NCI-H526 treated with DMSO at 0.1 percent for 48 hours (cell line): ENCODE results near the gene KCNIP4.

Experiments used
- DNase-seq: peaks from one replicate; lab custom pipeline; 2025; lab: John Stamatoyannopoulos, UW

The KCNIP4 gene

DNA sequence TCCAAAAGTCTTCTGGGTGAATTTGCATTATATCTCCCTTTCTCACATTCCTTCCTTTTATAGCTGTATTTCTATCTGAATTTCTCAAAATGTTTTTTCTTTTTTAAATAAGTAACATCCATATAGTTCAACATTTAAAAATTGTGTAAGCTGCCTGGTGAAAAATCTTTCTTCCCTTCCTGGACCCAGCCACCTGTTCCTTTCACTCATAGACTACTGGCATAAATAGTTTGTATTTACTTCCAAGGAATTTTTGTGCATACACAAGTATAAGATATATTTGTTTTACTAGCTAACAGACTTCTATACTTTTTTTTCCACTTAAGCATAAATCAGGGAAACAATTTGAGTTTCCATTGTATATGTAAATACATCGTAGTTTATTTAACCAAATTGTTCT, 1212.6 kb downstream of the KCNIP4 start:
- no peak for DNase-seq

DNA sequence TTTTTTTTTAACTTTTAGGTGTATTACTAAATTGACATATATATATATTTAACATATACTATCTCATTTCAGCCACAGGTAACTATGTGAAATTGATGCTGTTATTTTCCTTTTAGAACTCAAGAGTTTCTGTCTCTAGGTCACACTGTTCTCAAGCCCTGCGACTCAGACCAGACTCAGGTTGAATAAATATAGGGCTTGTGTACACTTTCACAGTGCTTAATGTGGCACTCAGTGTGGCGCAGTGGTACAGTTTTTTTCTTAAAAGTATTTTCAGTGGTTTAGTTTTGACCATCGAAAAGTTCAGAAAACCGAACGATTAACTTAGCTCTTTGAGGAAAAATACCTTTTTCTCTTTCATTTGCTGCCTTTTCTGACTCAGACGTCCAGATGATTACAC, 1223.7 kb downstream of the KCNIP4 start:
- no peak for DNase-seq

DNA sequence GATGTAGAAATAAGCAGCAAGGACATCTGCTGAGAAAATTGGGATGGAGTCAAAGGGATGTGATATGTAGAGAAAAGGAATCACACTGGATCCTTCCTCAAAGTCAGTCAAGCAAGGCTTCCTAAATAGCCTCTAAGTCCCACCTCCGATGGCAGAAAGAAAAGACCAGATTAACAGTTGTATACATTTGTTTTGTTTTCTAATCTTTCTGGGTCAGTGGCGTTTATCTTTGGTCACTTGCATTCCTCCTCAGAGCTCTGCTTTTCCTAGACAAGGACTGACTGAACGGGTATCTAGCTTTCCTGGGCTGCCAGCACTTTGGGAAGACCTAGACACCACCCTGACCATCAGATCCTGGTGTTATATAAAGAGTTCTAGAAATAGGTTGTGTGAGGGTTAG, 1225.1 kb downstream of the KCNIP4 start:
- DNase-seq = no peak

DNA sequence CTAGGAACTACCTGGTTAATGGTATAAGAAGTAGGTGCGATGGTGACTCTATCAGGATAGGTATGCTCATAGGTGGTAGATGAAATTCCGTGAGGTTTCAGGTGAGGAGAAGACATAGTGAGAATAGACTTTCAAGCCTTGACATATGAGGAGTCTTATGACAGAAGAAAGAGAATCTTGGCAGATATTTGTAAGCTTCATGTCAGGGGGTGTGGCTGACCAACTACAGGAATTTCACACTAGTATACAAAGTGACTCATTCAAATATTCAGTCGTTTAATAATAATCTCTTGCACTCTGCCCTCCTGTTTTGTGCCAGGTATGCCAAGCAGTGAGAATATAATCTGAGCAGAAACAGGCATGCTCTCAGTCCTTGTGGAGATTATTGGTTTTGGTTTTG, 1225.6 kb downstream of the KCNIP4 start:
- no peak for DNase-seq

DNA sequence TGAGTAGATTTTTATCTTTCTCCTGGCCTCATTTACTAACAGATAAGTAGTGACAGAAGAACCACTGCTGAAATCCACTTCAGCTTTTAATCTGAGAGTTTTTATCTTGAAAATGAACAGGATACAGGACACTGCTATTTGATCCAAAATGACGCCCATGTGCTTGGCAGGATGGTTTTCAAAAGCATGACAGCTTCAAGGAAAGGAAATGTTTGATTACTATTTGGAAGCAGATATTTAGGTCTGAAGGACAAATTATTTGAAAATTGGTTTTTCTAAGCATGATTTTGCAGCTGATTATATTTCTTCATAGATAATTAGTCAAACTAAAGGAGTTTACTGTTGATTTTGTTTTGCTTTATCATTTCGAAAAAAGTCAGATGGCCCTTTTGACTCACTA, 1237.2 kb downstream of the KCNIP4 start:
- no peak for DNase-seq

DNA sequence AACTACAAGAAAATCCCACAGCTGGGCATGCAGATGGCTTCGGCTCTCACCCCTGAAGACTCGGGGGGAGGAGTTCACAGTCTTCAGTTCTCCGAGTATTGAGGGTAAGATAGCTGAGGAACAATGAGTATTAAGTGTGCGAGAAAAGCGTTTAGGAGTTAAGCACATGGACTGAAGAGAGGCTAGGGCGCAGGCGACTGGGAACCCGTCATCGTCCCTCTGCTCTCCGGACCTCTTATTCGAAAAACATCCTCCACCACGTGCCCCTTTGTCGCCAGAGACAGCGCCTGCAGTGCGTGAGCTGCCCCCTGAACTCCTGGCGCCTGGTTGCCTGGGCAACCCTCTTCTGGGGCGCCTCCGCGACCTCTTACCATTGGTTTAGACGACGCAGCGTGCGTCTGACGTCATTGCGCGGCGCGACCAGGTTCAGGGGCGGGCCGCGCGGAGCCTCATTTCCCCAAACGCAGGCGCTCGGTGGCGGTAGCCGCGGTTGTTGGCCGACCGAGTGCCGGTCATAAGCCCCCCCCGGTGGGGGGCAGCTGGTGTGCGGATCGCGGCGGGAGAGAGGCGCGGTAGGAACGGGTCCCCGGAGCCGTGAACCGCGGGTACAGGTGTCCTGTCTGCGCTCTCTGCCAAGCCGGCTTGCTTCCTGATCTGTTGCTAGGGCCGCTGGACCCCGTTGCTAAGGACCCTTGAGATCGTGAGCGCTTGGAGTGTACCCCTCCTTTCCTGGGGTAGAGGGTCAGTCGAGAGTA, 1248.4 kb downstream of the KCNIP4 start, which contains the start of gene PACRGL:
Gene PACRGL, plus strand, starts transcription at position 452 of the 755 bp plus-strand sequence. CDS start 4,024 bp downstream, outside the sequence.
- DNase-seq = peak; percentile 93

DNA sequence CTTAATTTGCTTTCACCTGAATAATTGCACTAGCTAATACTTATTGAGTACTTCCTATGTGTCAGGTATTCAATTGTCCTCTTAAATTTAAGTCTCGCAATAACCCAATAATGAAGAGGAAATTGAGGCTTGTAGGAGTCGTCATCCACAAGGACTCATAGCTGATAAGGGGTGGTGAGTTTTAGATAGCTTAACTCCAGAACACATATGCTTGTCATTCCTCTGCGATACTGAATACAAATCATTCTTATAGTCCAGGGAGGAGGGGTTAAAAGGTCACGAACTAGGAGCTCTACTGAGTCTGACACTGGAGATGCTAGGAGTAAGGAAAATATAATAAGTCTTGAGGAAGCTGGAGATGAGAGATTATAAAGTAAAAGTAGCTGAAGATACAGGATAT, 1249.8 kb downstream of the KCNIP4 start:
- DNase-seq = no peak

DNA sequence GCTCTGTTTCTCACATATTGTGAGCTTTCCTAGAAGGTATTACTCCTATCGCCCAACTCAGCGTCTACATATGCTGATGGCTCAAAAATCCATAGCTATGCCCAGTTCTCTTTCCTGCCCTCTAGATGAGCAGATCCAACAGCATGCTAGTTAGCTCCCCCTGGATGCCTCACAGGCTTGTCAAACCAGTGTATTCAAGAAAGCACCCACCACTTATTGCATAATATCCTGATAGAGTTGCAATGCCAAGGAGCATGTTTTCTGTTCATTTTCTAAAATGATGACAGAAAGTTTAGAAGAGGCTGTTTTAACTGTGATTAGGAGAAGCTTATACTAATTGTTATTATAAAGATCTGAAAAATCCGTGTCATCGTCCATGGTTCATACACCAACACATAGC, 1250.2 kb downstream of the KCNIP4 start:
- DNase-seq = no peak

DNA sequence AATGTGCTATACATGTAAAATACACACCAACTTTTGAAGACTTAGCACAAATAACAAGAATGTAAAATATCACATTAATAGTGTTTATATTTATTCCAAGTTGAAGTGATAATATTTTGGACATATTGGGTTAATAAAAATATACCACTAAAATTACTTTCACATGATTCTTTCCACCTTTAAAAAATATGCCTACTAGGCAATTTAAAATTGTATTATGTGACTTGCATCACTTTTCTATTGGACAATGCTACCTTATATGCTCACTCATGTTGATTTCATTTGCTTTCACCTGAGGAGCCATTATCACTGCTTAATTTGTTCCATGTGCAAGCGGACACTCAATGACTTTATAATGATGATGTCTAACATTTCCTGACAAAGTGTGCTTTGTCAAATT, 1251.8 kb downstream of the KCNIP4 start:
- DNase-seq = no peak

DNA sequence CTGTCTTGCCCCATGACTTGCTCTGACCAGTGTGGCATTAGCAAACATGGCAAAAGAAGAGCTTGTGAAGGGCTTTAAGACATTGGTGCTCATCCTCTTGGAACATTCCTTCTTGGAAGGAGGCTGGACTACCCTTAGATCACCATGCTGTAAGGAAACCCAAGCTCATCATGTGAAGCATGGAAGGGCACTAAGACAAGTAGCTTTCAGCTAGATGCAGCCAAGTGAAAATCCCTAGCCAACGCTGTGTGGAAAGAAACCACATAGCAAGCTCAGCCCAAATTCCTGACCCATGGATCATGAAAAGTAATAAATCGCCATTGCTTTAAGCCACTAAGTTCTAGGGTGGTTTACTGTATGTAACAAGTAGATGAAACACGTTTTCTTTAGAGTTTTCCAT, 1260.7 kb downstream of the KCNIP4 start:
- no peak for DNase-seq

DNA sequence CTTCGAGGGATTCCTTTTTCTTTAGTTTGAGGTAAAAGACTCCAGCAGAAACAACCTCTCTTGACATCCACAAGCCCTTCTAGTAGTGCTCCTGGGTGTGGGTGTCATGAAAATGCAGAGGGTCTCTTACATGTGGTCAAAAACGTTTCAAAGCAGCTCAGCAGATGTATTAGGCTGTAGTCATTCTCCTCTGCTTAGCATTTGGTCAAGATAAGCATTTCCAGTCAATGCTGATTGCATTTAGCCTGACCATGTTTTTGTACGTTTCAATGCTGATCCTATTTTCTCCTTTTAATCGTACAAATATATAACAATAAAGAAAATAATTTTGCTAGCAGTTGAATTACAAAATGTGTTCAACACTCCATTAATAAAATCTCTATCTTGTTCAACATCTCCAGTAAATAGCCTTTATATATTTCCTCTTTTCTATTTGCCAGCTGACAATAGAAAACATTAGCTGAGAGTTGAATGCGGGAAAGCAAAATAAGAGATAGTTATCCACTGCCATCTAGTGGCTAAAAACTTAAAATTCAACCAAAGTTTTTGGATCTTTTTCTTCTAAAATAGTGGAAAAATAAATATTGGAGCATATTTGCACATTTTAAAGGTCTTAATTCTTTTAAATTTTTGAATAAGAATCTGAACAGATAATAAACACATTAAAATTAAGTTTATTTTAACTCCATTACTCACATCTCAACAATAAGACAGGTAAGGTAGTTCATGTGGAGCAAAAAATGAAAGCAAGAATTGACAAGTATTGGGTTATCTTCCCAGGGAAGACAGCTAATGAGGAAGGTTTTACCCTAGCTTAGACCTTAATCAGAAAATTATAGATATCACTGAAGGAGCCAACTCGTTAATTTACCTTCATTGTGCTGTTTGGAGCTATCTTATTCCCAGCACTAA, 1263.5 kb downstream of the KCNIP4 start:
- DNase-seq = peak; percentile 6

DNA sequence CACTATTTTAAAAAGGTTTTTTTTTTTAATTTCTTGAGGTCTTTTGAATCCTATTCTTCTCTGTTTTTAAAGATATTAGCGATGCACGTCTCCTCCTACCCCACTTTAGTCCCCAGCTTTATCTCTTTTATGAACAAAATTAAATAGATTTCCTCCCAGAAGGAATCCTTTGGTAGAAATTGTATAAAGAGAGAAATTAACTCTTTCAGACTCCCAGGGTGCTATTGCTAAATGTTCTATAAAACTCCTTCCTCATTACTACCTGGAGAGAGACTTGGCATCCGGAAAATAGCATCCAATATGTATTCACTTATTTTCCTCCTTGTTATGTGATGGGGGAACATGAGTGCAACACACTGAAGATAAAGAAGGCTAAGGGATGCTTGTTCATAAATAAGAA, 1264.8 kb downstream of the KCNIP4 start:
- no peak for DNase-seq

DNA sequence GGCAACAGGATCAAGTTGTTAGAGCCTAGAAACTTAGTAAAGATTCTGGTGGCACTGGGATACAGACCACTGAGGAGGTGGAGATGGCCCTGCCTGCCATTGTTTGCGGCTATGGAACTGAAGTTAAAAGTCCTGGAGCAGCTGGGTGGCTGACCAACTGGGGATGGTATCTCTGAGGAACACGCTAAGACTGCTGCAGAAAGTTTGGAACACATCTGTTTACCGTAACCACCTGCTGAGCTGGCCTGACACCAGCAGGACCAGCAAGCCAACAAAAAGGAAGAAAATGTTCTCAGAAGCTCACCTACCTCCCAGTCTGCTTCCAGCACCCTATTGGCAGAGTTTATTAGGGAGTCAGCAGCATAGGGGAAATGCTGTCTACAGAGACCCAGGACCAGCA, 1265.7 kb downstream of the KCNIP4 start:
- DNase-seq = no peak

DNA sequence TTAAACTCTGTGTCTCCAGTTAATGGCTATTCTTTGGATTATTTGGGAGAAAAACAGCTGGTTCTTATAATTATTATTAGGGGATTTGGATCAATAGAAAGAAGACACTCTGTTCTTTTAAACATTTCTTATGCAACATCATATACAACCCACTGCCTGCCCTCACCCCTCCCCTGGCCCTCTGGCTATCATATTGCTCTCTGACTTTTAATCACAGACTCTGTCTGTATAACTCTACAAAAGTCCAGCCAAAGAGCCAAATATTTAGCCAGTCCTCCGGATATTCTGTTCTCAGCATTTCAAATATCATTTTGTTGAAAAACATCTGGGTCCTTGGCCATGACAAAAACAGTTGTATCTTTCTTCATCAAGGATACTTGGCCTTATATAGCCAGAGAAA, 1267.3 kb downstream of the KCNIP4 start:
- DNase-seq = no peak

DNA sequence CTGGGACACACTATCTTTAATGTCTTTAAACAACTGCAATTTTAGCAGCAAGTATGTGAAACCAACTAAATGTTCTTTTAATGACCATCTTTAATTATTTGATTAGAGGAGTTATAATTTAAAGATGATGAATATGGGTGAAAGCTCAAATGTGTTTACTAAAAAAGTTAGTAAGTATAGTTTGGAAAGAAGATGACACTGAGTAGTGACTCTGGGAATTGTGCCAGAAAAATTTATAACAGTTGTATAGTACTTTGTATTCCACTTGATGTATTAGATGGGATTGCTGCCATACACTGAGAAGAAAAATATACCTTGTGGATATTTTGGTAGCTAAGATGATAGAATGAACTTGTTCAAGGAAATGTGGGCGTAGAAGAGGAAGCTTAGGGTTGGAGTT, 1267.8 kb downstream of the KCNIP4 start:
- no peak for DNase-seq

DNA sequence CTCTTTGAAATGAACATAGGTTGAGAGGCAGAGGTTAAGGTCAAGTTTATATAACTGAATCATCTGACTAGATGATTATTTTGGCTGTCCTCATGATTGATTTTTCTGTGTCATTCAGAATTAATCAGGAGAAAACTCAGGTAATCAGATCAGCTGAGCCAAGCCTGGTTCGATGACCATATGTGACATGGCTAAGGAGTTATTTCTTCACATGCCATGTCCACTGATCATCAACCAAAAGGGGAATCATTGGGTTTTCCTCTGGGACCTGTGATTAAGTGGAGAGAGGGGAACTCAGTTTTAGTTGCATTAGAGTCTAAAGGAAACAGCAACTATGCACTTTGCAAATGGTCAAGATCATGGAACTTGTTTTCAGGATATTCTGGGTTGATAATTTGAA, 1268.6 kb downstream of the KCNIP4 start:
- DNase-seq = no peak
